Fibroblast of lung (primary cell): ENCODE measurements around the gene IGSF10. TPM values are rescaled to one million over a fixed set of nuclear protein-coding genes. Genes with fewer than 3 reads are reported as not detected.

Experiments
- DNase-seq, 2 donors: peaks; one replicate each; pipeline versions ENCODE4 v3.0.0 to v3.0.0-alpha.2; 2010; ENCODE audit warnings: low read depth in 2 of 2
- H2AFZ ChIP-seq: 2 replicates; pipeline ENCODE4 v1.5.1; 2012; ENCODE audit warnings: low read length, control low read depth, inconsistent platforms
- H3K27ac ChIP-seq: 2 replicates; pipeline ENCODE4 v1.5.1; 2011; ENCODE audit warnings: low read length, control low read depth; ENCODE audit not compliant: insufficient read depth
- H3K27me3 ChIP-seq: 2 replicates; pipeline ENCODE4 v1.5.1; 2011; ENCODE audit warnings: mild to moderate bottlenecking, low read length; ENCODE audit not compliant: control insufficient read depth, insufficient read depth
- H3K36me3 ChIP-seq: 2 replicates; pipeline ENCODE4 v1.5.1; 2011; ENCODE audit warnings: low read length; ENCODE audit not compliant: control insufficient read depth, insufficient read depth
- H3K4me1 ChIP-seq: 2 replicates; pipeline ENCODE4 v1.5.1; 2011; ENCODE audit warnings: low read length; ENCODE audit not compliant: control insufficient read depth, insufficient read depth; ENCODE audit errors: extremely low read depth
- H3K4me2 ChIP-seq: 2 replicates; pipeline ENCODE4 v1.5.1; 2011; ENCODE audit warnings: low read length, control low read depth; ENCODE audit not compliant: insufficient read depth; ENCODE audit errors: extremely low read depth
- H3K4me3 ChIP-seq, 4 experiments: fragments of 200-600 bp in 1 of 4; sonication (generic) in 1 of 4; replicated peaks in 1 of 4; 2 replicates each; pipeline ENCODE4 v1.5.1; 2011 to 2016; ENCODE audit warnings: low read length in 4 of 4, low read depth in 3 of 4, mild to moderate bottlenecking in 3 of 4, control low read depth in 2 of 4, inconsistent platforms in 1 of 4, mixed read lengths in 1 of 4; ENCODE audit not compliant: insufficient read depth in 1 of 4; ENCODE audit errors: control extremely low read depth in 1 of 4
- H3K79me2 ChIP-seq: 2 replicates; pipeline ENCODE4 v1.5.1; 2012; ENCODE audit warnings: mild to moderate bottlenecking, low read length, inconsistent platforms; ENCODE audit not compliant: control insufficient read depth, insufficient read depth
- H3K9ac ChIP-seq: 2 replicates; pipeline ENCODE4 v1.5.1; 2011; ENCODE audit warnings: mild to moderate bottlenecking, low read length, control low read depth; ENCODE audit not compliant: insufficient read depth
- H3K9me3 ChIP-seq: 2 replicates; pipeline ENCODE4 v1.5.1; 2012; ENCODE audit warnings: low read depth, low read length; ENCODE audit not compliant: control insufficient read depth, insufficient read depth
- H4K20me1 ChIP-seq: 2 replicates; pipeline ENCODE4 v1.5.1; 2011; ENCODE audit warnings: low read length; ENCODE audit not compliant: control insufficient read depth, insufficient read depth; ENCODE audit errors: extremely low read depth
- CTCF ChIP-seq, 2 donors: IDR thresholded peaks in 1 of 2; conservative IDR thresholded peaks in 1 of 2; 1 replicate in 1 of 2; 2 replicates in 1 of 2; pipeline ENCODE4 v1.5.1; 2011 to 2012; ENCODE audit warnings: low read length in 2 of 2, control low read depth in 1 of 2, inconsistent platforms in 1 of 2, low read depth in 1 of 2, mild to moderate bottlenecking in 1 of 2
- EZH2 ChIP-seq: IDR thresholded peaks from 2 replicates; pipeline ENCODE4 v1.5.1; 2012; ENCODE audit warnings: low read length, control low read depth, mild to moderate bottlenecking; ENCODE audit errors: missing control alignments
- polyA plus RNA-seq, 2 donors: library from polyadenylated mRNA; depleted of rRNA in 1 of 2; stranded (reverse) in 1 of 2; unstranded in 1 of 2; fragments of >200 nt; gene quantifications; 2 replicates each; pipeline ENCODE4 v1.2.1, GENCODE V29; 2011 to 2012; ENCODE audit warnings: missing spikeins in 1 of 2
- total RNA-seq: library from RNA; depleted of rRNA; stranded (reverse); fragments of >200 nt; gene quantifications from 2 replicates; pipeline ENCODE4 v1.2.1, GENCODE V29; 2014

The IGSF10 gene
- total and polyA plus RNA-seq, 2 donors (not counting 1 experiment from before 2014, with no cell fraction given): 5.1 to 45.9 TPM

- TF ChIP-seq CTCF (conservative IDR thresholded peaks at IDR 0.05 in 1 of 2, IDR thresholded peaks at IDR 0.05 in 1 of 2; ENCODE audit: low read depth in 1 of 2, low read length in 2 of 2) (no peak), EZH2 (no peak)
- DNase-seq: no peak
- Histone ChIP-seq H3K9me3 (no peaks in the 10 kb centered on the region), H3K27me3 (no peaks in the 10 kb centered on the region), H3K4me3 (no peak overlapping the region), H3K4me2 (no peak overlapping the region), H3K79me2 (no peaks in the 10 kb centered on the region), H4K20me1 (no peaks in the 10 kb centered on the region), H3K36me3 (no peaks in the 10 kb centered on the region), H3K4me1 (no peaks in the 10 kb centered on the region), H3K9ac (no peak overlapping the region), H2AFZ (no peak overlapping the region), H3K27ac (no peak overlapping the region)
Measured at GRCh38 chr3:151483488-151483887, 22.6 kb upstream of the IGSF10 start.

- TF ChIP-seq CTCF (conservative IDR thresholded peaks at IDR 0.05 in 1 of 2, IDR thresholded peaks at IDR 0.05 in 1 of 2; ENCODE audit: low read depth in 1 of 2, low read length in 2 of 2): no peak
- Histone ChIP-seq H2AFZ (no peak overlapping the region), H3K9me3 (no peaks in the 10 kb centered on the region), H3K4me3 (no peak overlapping the region), H3K79me2 (no peaks in the 10 kb centered on the region), H3K4me2 (no peak overlapping the region), H3K27me3 (no peaks in the 10 kb centered on the region), H3K27ac (no peak overlapping the region), H3K4me1 (no peaks in the 10 kb centered on the region), H4K20me1 (no peaks in the 10 kb centered on the region), H3K9ac (no peak overlapping the region), H3K36me3 (no peaks in the 10 kb centered on the region)
- DNase-seq: no peak
Measured at GRCh38 chr3:151480492-151480891, 19.6 kb upstream of the IGSF10 start.

GRCh38 chr3:151479452-151479851 lies 18.6 kb upstream of the IGSF10 start:
- Histone ChIP-seq H3K4me1 (no peaks in the 10 kb centered on the region), H2AFZ (no peak overlapping the region), H4K20me1 (no peaks in the 10 kb centered on the region), H3K9ac (no peak overlapping the region), H3K27ac (no peak overlapping the region), H3K27me3 (no peaks in the 10 kb centered on the region), H3K9me3 (no peaks in the 10 kb centered on the region), H3K4me3 (no peak overlapping the region), H3K79me2 (no peaks in the 10 kb centered on the region), H3K36me3 (no peaks in the 10 kb centered on the region), H3K4me2 (no peak overlapping the region)
- TF ChIP-seq EZH2 (no peak), CTCF (conservative IDR thresholded peaks at IDR 0.05 in 1 of 2, IDR thresholded peaks at IDR 0.05 in 1 of 2; ENCODE audit: low read depth in 1 of 2, low read length in 2 of 2) (no peak)
- DNase-seq: no peak
